NCI-H146 treated with DMSO at 0.1 percent for 48 hours (cell line): ENCODE measurements around the gene NEGR1.
"Not testable (repeated sequence)": the region's sequence is repeated elsewhere in the genome, so short reads cannot be mapped to it uniquely, and the experiment has no call there.

Source experiments
- DNase-seq: peaks from one replicate; lab custom pipeline; 2025; ENCODE audit not compliant: unreplicated experiment; lab: John Stamatoyannopoulos, UW

NEGR1 gene

GRCh38 chr1:72282271-72283021 lies at the start of gene NEGR1:
NEGR1 (minus strand) TSS chr1:72282539.
- peak; percentile 84 for DNase-seq

- no peak for DNase-seq
Measured at GRCh38 chr1:72326494-72326893, 44.2 kb upstream of the NEGR1 start.

- no peak for DNase-seq
Measured at GRCh38 chr1:72324451-72324850, 42.1 kb upstream of the NEGR1 start.

GRCh38 chr1:72322910-72323309 lies 40.6 kb upstream of the NEGR1 start:
- no peak for DNase-seq

GRCh38 chr1:72296501-72296900 lies 14.2 kb upstream of the NEGR1 start:
- no peak for DNase-seq

GRCh38 chr1:72288886-72289285 lies 6.5 kb upstream of the NEGR1 start:
- no peak for DNase-seq

GRCh38 chr1:72286401-72286800 lies 4.1 kb upstream of the NEGR1 start:
- DNase-seq: no peak

GRCh38 chr1:72285074-72285425 lies 2.7 kb upstream of the NEGR1 start:
- DNase-seq: no peak

- peak; percentile 77 for DNase-seq
Measured at GRCh38 chr1:72284348-72285073, 2.2 kb upstream of the NEGR1 start.

- DNase-seq: peak; percentile 72
Measured at GRCh38 chr1:72284084-72284347, 1.7 kb upstream of the NEGR1 start.

GRCh38 chr1:72283307-72284083 lies 1.2 kb upstream of the NEGR1 start:
- peak; percentile 82 for DNase-seq

GRCh38 chr1:72283022-72283306 lies 625 bp upstream of the NEGR1 start:
- DNase-seq: peak; percentile 69

GRCh38 chr1:72281637-72282270 lies 585 bp downstream of the NEGR1 start:
- DNase-seq: peak; percentile 49

- peak; percentile 52 for DNase-seq
Measured at GRCh38 chr1:72281144-72281543, 1.2 kb downstream of the NEGR1 start.

GRCh38 chr1:72280711-72281110 lies 1.6 kb downstream of the NEGR1 start:
- DNase-seq: peak; percentile 52

- peak; percentile 17 for DNase-seq
Measured at GRCh38 chr1:72280131-72280530, 2.2 kb downstream of the NEGR1 start.

GRCh38 chr1:72278461-72278860 lies 3.9 kb downstream of the NEGR1 start:
- DNase-seq: no peak

GRCh38 chr1:72271555-72272085 lies 10.7 kb downstream of the NEGR1 start:
- no peak for DNase-seq

- no peak for DNase-seq
Measured at GRCh38 chr1:72262735-72263134, 19.6 kb downstream of the NEGR1 start.

GRCh38 chr1:72253132-72253531 lies 29.2 kb downstream of the NEGR1 start:
- no peak for DNase-seq

GRCh38 chr1:72241397-72241796 lies 40.9 kb downstream of the NEGR1 start:
- DNase-seq: no peak

GRCh38 chr1:72235931-72236330 lies 46.4 kb downstream of the NEGR1 start:
- DNase-seq: not testable (repeated sequence)
